Fibroblast of villous mesenchyme (primary cell): ENCODE measurements around the gene ZNF532. TPM values are rescaled to one million over a fixed set of nuclear protein-coding genes. Genes with fewer than 3 reads are reported as not detected.
A peak's percentile ranks its signal among the peaks of the same experiment; 100 is the strongest.

Source experiments
- DNase-seq: peaks from one replicate; pipeline ENCODE4 v3.0.0-alpha.2; 2010; ENCODE audit warnings: low read depth
- H3K4me3 ChIP-seq: 2 replicates; pipeline ENCODE4 v1.5.1; 2011; ENCODE audit warnings: low read depth, mild to moderate bottlenecking, low read length
- CTCF ChIP-seq: IDR thresholded peaks from 2 replicates; pipeline ENCODE4 v1.5.1; 2012; ENCODE audit warnings: low read depth, mild to moderate bottlenecking, low read length; ENCODE audit not compliant: insufficient read depth
- total RNA-seq: library from RNA; depleted of rRNA; stranded (reverse); fragments of >200 nt; gene quantifications from 2 replicates; pipeline ENCODE4 v1.2.3, GENCODE V29; 2012

The ZNF532 gene
- total RNA-seq, 1 donor = 45.8 TPM

DNA sequence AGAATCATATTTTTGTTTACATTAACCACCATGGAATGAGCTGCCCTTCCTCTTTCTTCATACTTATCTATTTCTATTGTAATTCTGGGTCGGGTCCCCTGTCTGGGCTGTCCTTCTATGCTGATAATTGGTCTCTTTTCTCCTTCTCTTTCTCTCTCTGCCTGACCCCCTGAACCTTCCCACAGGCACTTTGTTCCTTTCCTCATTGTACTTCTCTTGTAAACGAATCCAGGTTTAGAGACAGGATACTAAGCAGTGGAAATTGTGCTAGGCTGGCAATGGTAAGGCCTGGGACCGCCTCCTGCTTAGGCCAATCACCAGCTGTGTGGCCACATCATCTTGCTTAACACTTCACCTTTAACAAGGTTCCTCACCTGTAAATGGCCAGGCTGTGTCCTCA is 137.0 kb downstream of the ZNF532 start:
- no peak overlapping the region for H3K4me3 ChIP-seq
- TF ChIP-seq CTCF = no peak
- DNase-seq = no peak

DNA sequence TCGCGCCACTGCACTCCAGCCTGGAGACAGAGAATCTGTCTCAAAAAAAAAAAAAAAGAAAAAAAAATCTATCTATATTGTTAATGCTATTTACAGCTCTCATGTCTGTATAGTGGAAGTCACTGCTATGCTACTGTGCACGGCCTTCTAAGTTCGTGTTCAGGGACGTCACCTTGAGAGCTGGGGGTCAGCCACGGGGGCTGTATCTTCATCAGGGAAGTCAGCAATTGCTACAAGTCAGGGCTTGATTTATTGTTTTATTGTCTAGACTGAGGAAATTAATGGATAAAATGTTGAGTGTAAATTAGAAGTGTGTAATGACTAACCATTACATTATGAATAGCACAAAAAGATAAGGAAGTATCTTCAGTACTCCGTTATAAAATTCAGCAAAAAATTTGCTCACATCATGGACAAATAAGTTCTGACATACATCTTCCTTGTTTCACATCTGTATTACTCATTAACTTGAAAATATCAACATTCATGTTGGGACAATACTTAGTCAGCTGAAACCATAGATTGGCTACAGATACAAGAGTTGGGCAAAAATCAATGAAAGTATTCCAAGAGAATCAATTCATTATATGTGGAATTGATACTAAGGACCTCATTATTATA is 138.4 kb downstream of the ZNF532 start:
- no peak overlapping the region for H3K4me3 ChIP-seq
- DNase-seq = no peak
- TF ChIP-seq CTCF = no peak

DNA sequence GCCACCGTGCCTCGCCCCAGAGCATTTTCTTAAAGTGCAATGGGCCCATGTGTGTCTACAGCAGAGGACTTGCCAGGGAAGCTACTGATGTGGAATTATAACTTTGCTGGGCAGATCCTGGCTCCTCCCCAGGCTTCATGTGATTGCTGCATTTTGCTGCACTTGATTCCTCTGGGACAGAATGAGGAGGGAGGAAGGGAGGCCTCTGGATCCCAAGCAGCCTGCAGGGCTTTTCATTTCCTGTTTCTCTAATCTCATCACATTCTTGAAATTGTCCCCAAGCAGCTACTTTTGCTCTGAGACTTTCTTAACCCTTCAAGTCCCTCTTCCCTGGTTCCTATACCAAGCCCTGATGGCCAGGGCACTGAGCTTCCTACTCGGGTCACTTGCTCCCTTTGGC is 140.6 kb downstream of the ZNF532 start:
- TF ChIP-seq CTCF = no peak
- no peak overlapping the region for H3K4me3 ChIP-seq
- DNase-seq = peak; percentile 79

GRCh38 chr18:59006461-59007067 is 141.9 kb downstream of the ZNF532 start:
- no peak for TF ChIP-seq CTCF
- DNase-seq = no peak
- no peak overlapping the region for H3K4me3 ChIP-seq

- peak; percentile 74 for DNase-seq
- H3K4me3 ChIP-seq = no peak overlapping the region
- no peak for TF ChIP-seq CTCF
These were observed 143.8 kb downstream of the ZNF532 start for GRCh38 chr18:59008302-59008974.

DNA sequence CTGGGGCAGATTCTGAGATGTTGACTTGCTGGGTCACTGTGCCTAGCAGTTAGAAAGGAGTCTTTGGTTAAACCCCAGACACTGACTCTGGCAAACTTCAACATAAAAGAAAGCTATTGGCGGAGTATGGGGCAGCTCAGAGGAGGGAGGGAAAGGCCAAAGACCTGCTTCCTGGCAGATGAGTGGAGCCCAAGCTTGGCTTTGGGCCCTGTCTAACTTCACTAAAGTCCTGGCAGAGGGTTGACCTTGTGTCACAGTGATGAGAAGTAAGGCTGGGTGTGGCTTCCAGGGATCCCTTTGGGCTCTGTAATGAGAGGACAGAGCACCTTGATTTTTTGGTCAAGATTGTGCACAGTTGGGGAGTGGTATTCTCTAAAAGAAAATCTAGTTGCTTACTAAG is 145.2 kb downstream of the ZNF532 start:
- no peak for TF ChIP-seq CTCF
- H3K4me3 ChIP-seq = no peak overlapping the region
- DNase-seq = no peak
